ENCODE results near the gene FLNB. TPM values are rescaled to one million over a fixed set of nuclear protein-coding genes. Genes with fewer than 3 reads are reported as not detected.
A peak's percentile ranks its signal among the peaks of the same experiment; 100 is the strongest.

FLNB gene
- total RNA-seq, 2 donors from 2014 or later = 212 to 221 TPM

GRCh38 chr3:57980416-57980815 lies 27.8 kb upstream of the FLNB start:
- Histone ChIP-seq H3K9me3 (ENCODE audit: control insufficient read depth, low read length) (no peaks in the 10 kb centered on the region), H3K9ac (ENCODE audit: extremely low read depth, low read length, poor library complexity, severe bottlenecking) (no peak overlapping the region), H3K27me3 (ENCODE audit: control insufficient read depth, insufficient read depth, low read length, poor library complexity, severe bottlenecking) (no peaks in the 10 kb centered on the region), H3K4me1 (ENCODE audit: control insufficient read depth, insufficient read depth, low read length) (peaks cover 19% of the 10 kb centered on the region), H3K4me3 (ENCODE audit: low read length) (no peak overlapping the region), H3K27ac (ENCODE audit: low read depth, low read length) (no peak overlapping the region), H3K36me3 (ENCODE audit: control insufficient read depth, insufficient read depth, low read length) (no peaks in the 10 kb centered on the region)
- Mint-ChIP-seq H3K27ac (no peak overlapping the region), H3K36me3 (ENCODE audit: low read depth) (no peaks in the 10 kb centered on the region), H3K27me3 (ENCODE audit: insufficient read depth) (no peaks in the 10 kb centered on the region), H3K9me3 (no peaks in the 10 kb centered on the region), H3K4me3 (no peak overlapping the region), H3K4me1 (peaks cover 17% of the 10 kb centered on the region)
- DNase-seq = peak; percentile 19
- no peak for TF ChIP-seq CTCF (conservative IDR thresholded peaks at IDR 0.05)
- 82% methylated on average over 1 of the region's 1 CpG; no CpG with 5 or more reads in 1 of the 2 experiments for WGBS, 2 experiments (ENCODE audit: insufficient coverage in 1 of 2, insufficient read length in 1 of 2)

DNA sequence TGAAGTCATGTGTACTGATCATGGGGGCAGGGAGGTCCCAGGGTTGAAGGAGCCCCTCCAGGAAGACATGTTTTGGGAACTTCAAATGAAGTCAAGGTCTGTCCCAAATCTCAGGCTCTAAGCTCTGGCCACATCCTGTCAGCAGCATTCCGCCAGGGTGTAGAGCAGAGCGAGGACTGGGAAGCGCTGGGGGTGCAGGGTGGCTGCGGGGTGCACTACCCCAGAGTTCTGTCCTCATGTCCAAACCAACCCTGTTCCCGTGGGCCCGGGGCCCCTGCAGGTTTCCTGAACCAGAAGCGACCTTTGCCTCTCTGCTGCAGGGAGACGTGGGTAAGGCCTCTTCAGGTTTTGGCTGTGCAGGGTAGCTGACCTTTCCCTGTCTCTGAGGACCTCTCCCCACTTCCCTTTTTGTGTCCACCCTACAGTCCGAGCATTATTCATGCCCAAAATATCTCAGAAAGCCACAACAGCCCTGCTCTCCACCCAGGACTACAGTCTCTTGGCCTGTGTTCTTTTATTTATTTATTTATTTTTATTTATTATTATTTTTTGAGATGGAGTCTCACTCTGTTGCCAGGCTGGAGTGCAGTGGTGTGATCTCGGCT lies 26.6 kb upstream of the FLNB start:
- Mint-ChIP-seq H3K27ac (no peak overlapping the region), H3K4me1 (peaks cover 19% of the 10 kb centered on the region), H3K9me3 (no peaks in the 10 kb centered on the region), H3K36me3 (ENCODE audit: low read depth) (no peaks in the 10 kb centered on the region), H3K4me3 (no peak overlapping the region), H3K27me3 (ENCODE audit: insufficient read depth) (no peaks in the 10 kb centered on the region)
- Histone ChIP-seq H3K4me1 (ENCODE audit: control insufficient read depth, insufficient read depth, low read length) (peaks cover 23% of the 10 kb centered on the region), H3K9me3 (ENCODE audit: control insufficient read depth, low read length) (no peaks in the 10 kb centered on the region), H3K27me3 (ENCODE audit: control insufficient read depth, insufficient read depth, low read length, poor library complexity, severe bottlenecking) (no peaks in the 10 kb centered on the region), H3K9ac (ENCODE audit: extremely low read depth, low read length, poor library complexity, severe bottlenecking) (no peak overlapping the region), H3K36me3 (ENCODE audit: control insufficient read depth, insufficient read depth, low read length) (no peaks in the 10 kb centered on the region), H3K4me3 (ENCODE audit: low read length) (no peak overlapping the region), H3K27ac (ENCODE audit: low read depth, low read length) (no peak overlapping the region)
- WGBS, 2 experiments (ENCODE audit: insufficient coverage in 1 of 2, insufficient read length in 1 of 2) = 95 to 97% methylated on average over 7 to 10 of the region's 10 CpGs
- DNase-seq = no peak
- no peak for TF ChIP-seq CTCF (conservative IDR thresholded peaks at IDR 0.05)

- Mint-ChIP-seq H3K4me3 (no peak overlapping the region), H3K27ac (no peak overlapping the region), H3K27me3 (ENCODE audit: insufficient read depth) (no peaks in the 10 kb centered on the region), H3K36me3 (ENCODE audit: low read depth) (no peaks in the 10 kb centered on the region), H3K9me3 (no peaks in the 10 kb centered on the region), H3K4me1 (peaks cover 22% of the 10 kb centered on the region)
- Histone ChIP-seq H3K27ac (ENCODE audit: low read depth, low read length) (no peak overlapping the region), H3K9ac (ENCODE audit: extremely low read depth, low read length, poor library complexity, severe bottlenecking) (no peak overlapping the region), H3K27me3 (ENCODE audit: control insufficient read depth, insufficient read depth, low read length, poor library complexity, severe bottlenecking) (no peaks in the 10 kb centered on the region), H3K9me3 (ENCODE audit: control insufficient read depth, low read length) (no peaks in the 10 kb centered on the region), H3K36me3 (ENCODE audit: control insufficient read depth, insufficient read depth, low read length) (no peaks in the 10 kb centered on the region), H3K4me1 (ENCODE audit: control insufficient read depth, insufficient read depth, low read length) (peaks cover 22% of the 10 kb centered on the region), H3K4me3 (ENCODE audit: low read length) (no peak overlapping the region)
- 93 to 95% methylated on average over 4 to 9 of the region's 9 CpGs for WGBS, 2 experiments (ENCODE audit: insufficient coverage in 1 of 2, insufficient read length in 1 of 2)
- TF ChIP-seq CTCF (conservative IDR thresholded peaks at IDR 0.05) = no peak
- no peak for DNase-seq
These were observed 25.5 kb upstream of the FLNB start for GRCh38 chr3:57982561-57983243.
